Tibial artery (tissue), 4 donors: Measurements from ENCODE around the gene YAE1.

ENCODE experiments used
- DNase-seq, 2 donors: peaks; one replicate each; pipeline ENCODE4 v3.0.0-alpha.2; 2019
- H3K27ac ChIP-seq, 2 donors: fragments of 200-600 bp; sonication (generic) in 1 of 2; 1 replicate in 1 of 2; 2 replicates in 1 of 2; pipeline ENCODE4 v1.5.1; 2018 to 2019; ENCODE audit warnings: mild to moderate bottlenecking in 1 of 2
- H3K27me3 ChIP-seq, 2 donors: fragments of 200-600 bp; sonication (generic) in 1 of 2; one replicate each; pipeline versions ENCODE4 v1.5.1 to v1.6.0; 2016 to 2019
- H3K36me3 ChIP-seq, 3 donors: fragments of 200-600 bp; sonication (generic) in 2 of 3; one replicate each; pipeline ENCODE4 v1.5.1; 2016 to 2019; ENCODE audit warnings: mild to moderate bottlenecking in 2 of 3
- H3K4me1 ChIP-seq, 4 donors: fragments of 200-600 bp; sonication (generic) in 2 of 4; 1 replicate in 3 of 4; 2 replicates in 1 of 4; pipeline ENCODE4 v1.5.1; 2016 to 2019
- H3K4me3 ChIP-seq, 2 donors: fragments of 200-600 bp; sonication (generic) in 1 of 2; 1 replicate in 1 of 2; 2 replicates in 1 of 2; pipeline ENCODE4 v1.5.1; 2018 to 2019; ENCODE audit warnings: mild to moderate bottlenecking in 2 of 2
- H3K9me3 ChIP-seq, 3 donors: fragments of 200-600 bp; sonication (generic) in 1 of 3; one replicate each; pipeline ENCODE4 v1.5.1; 2016 to 2019
- CTCF ChIP-seq, 2 experiments: fragments of 200-600 bp in 1 of 2; fragments of 450-650 bp in 1 of 2; IDR thresholded peaks; one replicate each; pipeline ENCODE4 v1.5.1; 2017 to 2019; ENCODE audit warnings: antibody characterized with exemption in 2 of 2, mild to moderate bottlenecking in 1 of 2, moderate library complexity in 1 of 2
- intact Hi-C: fragments of 100-400 bp; cut with DNase I; formaldehyde crosslinking; loops from one replicate; pipeline ENCODE4 v1.15.0; 2023; ENCODE audit warnings: low total_unique reads

YAE1 gene

DNA sequence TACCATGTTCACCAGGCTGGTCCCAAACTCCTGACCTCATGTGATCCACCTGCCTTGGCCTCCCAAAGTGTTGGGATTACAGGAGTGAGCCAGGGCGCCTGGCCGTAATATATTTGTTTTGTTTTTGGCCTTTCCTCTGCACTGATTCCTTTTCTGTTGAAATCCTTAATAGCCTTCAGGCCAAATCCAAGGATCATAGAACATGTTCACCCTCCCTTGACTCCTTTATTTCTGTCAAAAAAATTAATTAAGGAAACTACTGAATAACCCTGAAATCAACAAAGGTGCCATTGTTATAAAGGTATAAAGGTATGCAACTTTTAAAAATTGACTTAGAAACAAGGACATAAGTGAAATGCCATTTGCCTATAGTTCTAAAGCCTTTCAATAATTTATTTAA is 41.7 kb downstream of the YAE1 start:
- Histone ChIP-seq H3K4me1 (peaks cover 0 to 7% (median 2%) of the 10 kb centered on the region in 4 donors), H3K27ac (no peak overlapping the region), H3K36me3 (no peaks in the 10 kb centered on the region), H3K27me3 (peaks cover 0 to 21% of the 10 kb centered on the region in 2 donors), H3K4me3 (no peak overlapping the region), H3K9me3 (no peaks in the 10 kb centered on the region)
- TF ChIP-seq CTCF (IDR thresholded peaks at IDR 0.05): no peak
- intact Hi-C loops: no loop called here
- no peak for DNase-seq

GRCh38 chr7:39608278-39608677 is 42.1 kb downstream of the YAE1 start:
- H3K4me1 ChIP-seq: peaks cover 0 to 7% (median 2%) of the 10 kb centered on the region in 4 donors
- intact Hi-C loops: no loop called here
- no peaks in the 10 kb centered on the region for H3K36me3 ChIP-seq
- no peak overlapping the region for H3K27ac ChIP-seq
- no peak overlapping the region for H3K4me3 ChIP-seq
- DNase-seq: no peak
- no peak for TF ChIP-seq CTCF (IDR thresholded peaks at IDR 0.05)
- no peaks in the 10 kb centered on the region for H3K9me3 ChIP-seq
- peaks cover 0 to 25% of the 10 kb centered on the region in 2 donors for H3K27me3 ChIP-seq

- intact Hi-C loops: no loop called here
- Histone ChIP-seq H3K36me3 (no peaks in the 10 kb centered on the region), H3K27ac (peak overlapping the region; percentile 8 to 13), H3K27me3 (peaks cover 0 to 25% of the 10 kb centered on the region in 2 donors), H3K4me1 (peaks cover 0 to 7% (median 2%) of the 10 kb centered on the region in 4 donors), H3K4me3 (peak overlapping the region; percentile 27 to 35), H3K9me3 (no peaks in the 10 kb centered on the region)
- no peak for TF ChIP-seq CTCF (IDR thresholded peaks at IDR 0.05)
- DNase-seq: no peak
Observed at GRCh38 chr7:39609113-39609934, 43.1 kb downstream of the YAE1 start.

DNA sequence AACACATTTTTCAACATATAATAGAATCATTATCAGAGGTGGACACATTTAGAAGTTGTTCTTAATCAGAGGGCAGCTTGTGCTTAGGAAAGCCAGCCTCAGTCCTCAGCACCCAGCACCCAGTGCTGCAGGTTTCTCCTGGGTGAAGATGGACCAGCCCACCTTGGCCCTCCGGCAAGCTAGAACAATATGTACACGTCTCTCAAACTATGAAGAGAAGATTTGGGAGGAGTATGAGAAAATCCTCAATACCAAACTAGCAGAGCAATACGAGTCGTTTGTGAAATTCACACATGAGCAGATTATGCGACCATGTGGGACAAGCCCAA is 43.7 kb downstream of the YAE1 start:
- TF ChIP-seq CTCF (IDR thresholded peaks at IDR 0.05): no peak
- H3K27ac ChIP-seq: peak overlapping the region in 1 of 2 donors; percentile 13
- peaks cover 0 to 7% (median 2%) of the 10 kb centered on the region in 4 donors for H3K4me1 ChIP-seq
- peaks cover 0 to 25% of the 10 kb centered on the region in 2 donors for H3K27me3 ChIP-seq
- H3K4me3 ChIP-seq: peak overlapping the region; percentile 27 to 35
- intact Hi-C loops: loop anchor here (10.0 kb wide), 1 partner anchor 75 kb away; no protein-coding TSS in a partner anchor
- DNase-seq: no peak
- H3K36me3 ChIP-seq: no peaks in the 10 kb centered on the region
- no peaks in the 10 kb centered on the region for H3K9me3 ChIP-seq

- intact Hi-C loops: loop anchor here (10.0 kb wide), 1 partner anchor 71 kb away; no protein-coding TSS in a partner anchor
- no peak for TF ChIP-seq CTCF (IDR thresholded peaks at IDR 0.05)
- H3K27ac ChIP-seq: no peak overlapping the region
- no peak overlapping the region for H3K4me3 ChIP-seq
- peaks cover 0 to 7% (median 2%) of the 10 kb centered on the region in 4 donors for H3K4me1 ChIP-seq
- H3K27me3 ChIP-seq: peaks cover 0 to 20% of the 10 kb centered on the region in 2 donors
- no peaks in the 10 kb centered on the region for H3K9me3 ChIP-seq
- no peaks in the 10 kb centered on the region for H3K36me3 ChIP-seq
- DNase-seq: no peak
Observed at GRCh38 chr7:39613577-39613976, 47.4 kb downstream of the YAE1 start.
